HepG2 (cell line): ENCODE measurements around the gene ARMC5. TPM values are rescaled to one million over a fixed set of nuclear protein-coding genes. Genes with fewer than 3 reads are reported as not detected.

Source experiments
- AKAP8 ChIP-seq: sonication (generic); formaldehyde crosslinking; IDR thresholded peaks from 2 replicates; pipeline ENCODE4 v1.5.1; 2020; ENCODE audit warnings: mild to moderate bottlenecking, missing genetic modification reagents
- BATF2 ChIP-seq: sonication (generic); formaldehyde crosslinking; IDR thresholded peaks from 2 replicates; pipeline ENCODE4 v1.8.0; 2022; ENCODE audit warnings: mild to moderate bottlenecking, missing genetic modification reagents, moderate library complexity
- FLYWCH1 ChIP-seq: sonication (generic); formaldehyde crosslinking; IDR thresholded peaks from 2 replicates; pipeline ENCODE4 v1.8.1; 2023; ENCODE audit warnings: mild to moderate bottlenecking, missing genetic modification reagents
- FOXC1 ChIP-seq: sonication (generic); formaldehyde crosslinking; IDR thresholded peaks from 2 replicates; pipeline ENCODE4 v1.8.0; 2022; ENCODE audit warnings: mild to moderate bottlenecking, missing genetic modification reagents, borderline replicate concordance
- GLI4 ChIP-seq: sonication (generic); formaldehyde crosslinking; IDR thresholded peaks from 2 replicates; pipeline ENCODE4 v1.5.1; 2020; ENCODE audit warnings: missing genetic modification reagents, mild to moderate bottlenecking, moderate library complexity, borderline replicate concordance
- MTA3 ChIP-seq: sonication (generic); formaldehyde crosslinking; IDR thresholded peaks from 2 replicates; pipeline ENCODE4 v1.4.0; 2020; ENCODE audit warnings: missing genetic modification reagents
- NFIC ChIP-seq: IDR thresholded peaks from 2 replicates; pipeline ENCODE4 v1.6.1; 2012; ENCODE audit warnings: mild to moderate bottlenecking, low read length, inconsistent platforms
- RFXAP ChIP-seq: sonication (generic); formaldehyde crosslinking; IDR thresholded peaks from 2 replicates; pipeline ENCODE4 v1.4.0; 2020; ENCODE audit warnings: missing genetic modification reagents, borderline replicate concordance
- SIX4 ChIP-seq: sonication (generic); formaldehyde crosslinking; IDR thresholded peaks from 2 replicates; pipeline ENCODE4 v1.4.0; 2020; ENCODE audit warnings: missing genetic modification reagents
- TARDBP ChIP-seq: sonication (generic); formaldehyde crosslinking; IDR thresholded peaks from 2 replicates; pipeline ENCODE4 v1.8.0; 2022; ENCODE audit warnings: mild to moderate bottlenecking, missing genetic modification reagents
- XBP1 ChIP-seq: sonication (generic); formaldehyde crosslinking; IDR thresholded peaks from 2 replicates; pipeline ENCODE4 v1.5.0; 2020; ENCODE audit warnings: missing genetic modification reagents
- ZFP82 ChIP-seq: sonication (generic); formaldehyde crosslinking; IDR thresholded peaks from 2 replicates; pipeline ENCODE4 v1.5.1; 2020; ENCODE audit warnings: mild to moderate bottlenecking, missing genetic modification reagents, borderline replicate concordance
- ZFX ChIP-seq: sonication (generic); formaldehyde crosslinking; IDR thresholded peaks from 2 replicates; pipeline ENCODE4 v1.4.0; 2020; ENCODE audit warnings: mild to moderate bottlenecking, low read depth, missing genetic modification reagents, moderate library complexity
- ZNF335 ChIP-seq: sonication (generic); formaldehyde crosslinking; IDR thresholded peaks from 2 replicates; pipeline ENCODE4 v1.4.0; 2020; ENCODE audit warnings: missing genetic modification reagents
- ZNF451 ChIP-seq: sonication (generic); formaldehyde crosslinking; IDR thresholded peaks from 2 replicates; pipeline ENCODE4 v1.5.0; 2020; ENCODE audit warnings: mild to moderate bottlenecking, missing genetic modification reagents
- polyA plus RNA-seq, 8 experiments: library from polyadenylated mRNA; depleted of rRNA in 3 of 8; stranded (reverse) in 7 of 8; unstranded in 1 of 8; fragments of >200 nt; fragmentation: Illumina TruSeq in 4 of 8; extraction: Trizol in 4 of 8; gene quantifications; 2 replicates each; pipeline versions ENCODE4 v1.2.1 to v1.2.3, GENCODE V29; 2011 to 2016; ENCODE audit warnings: low read depth in 4 of 8, missing spikeins in 1 of 8, mixed read lengths in 1 of 8; ENCODE audit not compliant: insufficient read depth in 1 of 8
- total RNA-seq, 5 experiments: library from RNA; depleted of rRNA; stranded (reverse); fragments of >200 nt; fragmentation: Illumina TruSeq; extraction: Trizol; gene quantifications; 2 replicates each; pipeline ENCODE4 v1.2.3, GENCODE V29; 2016; ENCODE audit warnings: low read depth in 1 of 5
- TF ChIP-seq, protein P1 (sequence below): sonication (generic); formaldehyde crosslinking; IDR thresholded peaks from 2 replicates; pipeline ENCODE4 v1.4.0; 2020; ENCODE audit warnings: missing genetic modification reagents
- TF ChIP-seq, protein P2 (sequence below), 2 experiments: sonication (generic) in 1 of 2; formaldehyde crosslinking in 1 of 2; IDR thresholded peaks; 2 replicates each; pipeline versions ENCODE4 v1.5.1 to v1.6.1; 2011 to 2020; ENCODE audit warnings: borderline replicate concordance in 1 of 2, low read depth in 1 of 2, low read length in 1 of 2, mild to moderate bottlenecking in 1 of 2, missing genetic modification reagents in 1 of 2, moderate library complexity in 1 of 2
- TF ChIP-seq, protein P3 (sequence below): sonication (generic); formaldehyde crosslinking; conservative IDR thresholded peaks from 2 replicates; pipeline ENCODE4 v1.8.0; 2022; ENCODE audit warnings: missing genetic modification reagents

ARMC5 gene
- total and polyA plus RNA-seq, 2 of the 13 experiments (the other 11 are each of a cell fraction or from before 2014, with no cell fraction given), result 10.8 to 22.3 TPM

DNA sequence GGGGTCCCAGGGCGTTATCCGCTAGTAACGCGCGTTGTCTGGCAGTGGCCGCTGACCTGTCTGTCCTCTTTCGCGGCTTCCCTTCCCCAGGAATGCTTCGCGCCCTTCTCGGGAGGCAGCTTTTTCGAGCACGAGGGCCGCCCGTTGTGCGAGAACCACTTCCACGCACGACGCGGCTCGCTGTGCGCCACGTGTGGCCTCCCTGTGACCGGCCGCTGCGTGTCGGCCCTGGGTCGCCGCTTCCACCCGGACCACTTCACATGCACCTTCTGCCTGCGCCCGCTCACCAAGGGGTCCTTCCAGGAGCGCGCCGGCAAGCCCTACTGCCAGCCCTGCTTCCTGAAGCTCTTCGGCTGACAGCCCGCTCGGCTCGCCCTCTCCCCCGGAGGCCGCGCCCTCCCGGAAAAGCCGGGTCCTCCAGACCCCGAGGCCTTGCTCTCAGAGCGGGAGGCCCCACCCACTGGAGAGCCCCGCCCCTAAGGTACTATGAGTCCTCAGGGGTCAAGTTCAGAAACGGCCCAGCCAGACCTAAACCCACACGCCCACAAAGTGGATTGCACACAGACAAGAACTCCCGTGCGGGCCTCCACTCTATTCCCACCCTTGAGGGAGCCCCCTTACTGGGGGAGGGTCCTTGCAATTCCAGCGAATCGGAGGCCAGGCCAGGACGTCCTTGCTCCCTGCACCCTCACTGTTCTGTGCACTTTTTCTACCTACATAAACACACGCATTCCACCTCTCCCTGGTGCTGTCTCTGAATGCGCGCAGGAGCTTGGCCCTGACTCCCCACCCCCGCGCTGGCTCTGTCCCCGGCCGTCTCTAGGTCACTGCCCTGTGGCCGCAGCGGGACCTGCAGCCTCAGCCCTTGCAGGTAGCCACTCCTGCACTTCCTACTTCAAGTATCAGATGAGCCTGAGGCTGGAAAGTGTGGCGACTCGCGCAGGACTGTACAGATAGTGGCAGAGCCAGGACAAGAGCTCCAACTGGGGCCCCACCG lies 18.2 kb downstream of the ARMC5 start (continued):
- TF ChIP-seq ZNF451 (CRISPR knock-in tag) (peak; percentile 69; the same call in 1 of the 2 replicates), AKAP8 (CRISPR knock-in tag) (peak; percentile 48), NFIC (no peak), ZFX (CRISPR knock-in tag) (peak; percentile 71), ZNF335 (no peak), FOXC1 (CRISPR knock-in tag) (peak; percentile 5; the same call in 1 of the 2 replicates), FLYWCH1 (no peak), SIX4 (CRISPR knock-in tag) (no peak; the same call in 1 of the 2 replicates), TARDBP (CRISPR knock-in tag) (no peak; the same call in 1 of the 2 replicates), XBP1 (CRISPR knock-in tag) (no peak), ZFP82 (CRISPR knock-in tag) (no peak), GLI4 (CRISPR knock-in tag) (peak; percentile 52; the same call in 1 of the 2 replicates), BATF2 (CRISPR knock-in tag) (no peak), RFXAP (CRISPR knock-in tag) (no peak; the same call in 1 of the 2 replicates), MTA3 (CRISPR knock-in tag) (peak; percentile 3; the same call in 1 of the 2 replicates)
- TF ChIP-seq, protein P1, sequence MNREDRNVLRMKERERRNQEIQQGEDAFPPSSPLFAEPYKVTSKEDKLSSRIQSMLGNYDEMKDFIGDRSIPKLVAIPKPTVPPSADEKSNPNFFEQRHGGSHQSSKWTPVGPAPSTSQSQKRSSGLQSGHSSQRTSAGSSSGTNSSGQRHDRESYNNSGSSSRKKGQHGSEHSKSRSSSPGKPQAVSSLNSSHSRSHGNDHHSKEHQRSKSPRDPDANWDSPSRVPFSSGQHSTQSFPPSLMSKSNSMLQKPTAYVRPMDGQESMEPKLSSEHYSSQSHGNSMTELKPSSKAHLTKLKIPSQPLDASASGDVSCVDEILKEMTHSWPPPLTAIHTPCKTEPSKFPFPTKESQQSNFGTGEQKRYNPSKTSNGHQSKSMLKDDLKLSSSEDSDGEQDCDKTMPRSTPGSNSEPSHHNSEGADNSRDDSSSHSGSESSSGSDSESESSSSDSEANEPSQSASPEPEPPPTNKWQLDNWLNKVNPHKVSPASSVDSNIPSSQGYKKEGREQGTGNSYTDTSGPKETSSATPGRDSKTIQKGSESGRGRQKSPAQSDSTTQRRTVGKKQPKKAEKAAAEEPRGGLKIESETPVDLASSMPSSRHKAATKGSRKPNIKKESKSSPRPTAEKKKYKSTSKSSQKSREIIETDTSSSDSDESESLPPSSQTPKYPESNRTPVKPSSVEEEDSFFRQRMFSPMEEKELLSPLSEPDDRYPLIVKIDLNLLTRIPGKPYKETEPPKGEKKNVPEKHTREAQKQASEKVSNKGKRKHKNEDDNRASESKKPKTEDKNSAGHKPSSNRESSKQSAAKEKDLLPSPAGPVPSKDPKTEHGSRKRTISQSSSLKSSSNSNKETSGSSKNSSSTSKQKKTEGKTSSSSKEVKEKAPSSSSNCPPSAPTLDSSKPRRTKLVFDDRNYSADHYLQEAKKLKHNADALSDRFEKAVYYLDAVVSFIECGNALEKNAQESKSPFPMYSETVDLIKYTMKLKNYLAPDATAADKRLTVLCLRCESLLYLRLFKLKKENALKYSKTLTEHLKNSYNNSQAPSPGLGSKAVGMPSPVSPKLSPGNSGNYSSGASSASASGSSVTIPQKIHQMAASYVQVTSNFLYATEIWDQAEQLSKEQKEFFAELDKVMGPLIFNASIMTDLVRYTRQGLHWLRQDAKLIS (CRISPR knock-in tag), result no peak
- TF ChIP-seq, protein P2, sequence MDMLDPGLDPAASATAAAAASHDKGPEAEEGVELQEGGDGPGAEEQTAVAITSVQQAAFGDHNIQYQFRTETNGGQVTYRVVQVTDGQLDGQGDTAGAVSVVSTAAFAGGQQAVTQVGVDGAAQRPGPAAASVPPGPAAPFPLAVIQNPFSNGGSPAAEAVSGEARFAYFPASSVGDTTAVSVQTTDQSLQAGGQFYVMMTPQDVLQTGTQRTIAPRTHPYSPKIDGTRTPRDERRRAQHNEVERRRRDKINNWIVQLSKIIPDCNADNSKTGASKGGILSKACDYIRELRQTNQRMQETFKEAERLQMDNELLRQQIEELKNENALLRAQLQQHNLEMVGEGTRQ (IDR thresholded peaks at IDR 0.05; ENCODE audit: low read depth, low read length), result no peak
- TF ChIP-seq, protein P2 (CRISPR knock-in tag; IDR thresholded peaks at IDR 0.05; ENCODE audit: borderline replicate concordance), result no peak
- TF ChIP-seq, protein P3, sequence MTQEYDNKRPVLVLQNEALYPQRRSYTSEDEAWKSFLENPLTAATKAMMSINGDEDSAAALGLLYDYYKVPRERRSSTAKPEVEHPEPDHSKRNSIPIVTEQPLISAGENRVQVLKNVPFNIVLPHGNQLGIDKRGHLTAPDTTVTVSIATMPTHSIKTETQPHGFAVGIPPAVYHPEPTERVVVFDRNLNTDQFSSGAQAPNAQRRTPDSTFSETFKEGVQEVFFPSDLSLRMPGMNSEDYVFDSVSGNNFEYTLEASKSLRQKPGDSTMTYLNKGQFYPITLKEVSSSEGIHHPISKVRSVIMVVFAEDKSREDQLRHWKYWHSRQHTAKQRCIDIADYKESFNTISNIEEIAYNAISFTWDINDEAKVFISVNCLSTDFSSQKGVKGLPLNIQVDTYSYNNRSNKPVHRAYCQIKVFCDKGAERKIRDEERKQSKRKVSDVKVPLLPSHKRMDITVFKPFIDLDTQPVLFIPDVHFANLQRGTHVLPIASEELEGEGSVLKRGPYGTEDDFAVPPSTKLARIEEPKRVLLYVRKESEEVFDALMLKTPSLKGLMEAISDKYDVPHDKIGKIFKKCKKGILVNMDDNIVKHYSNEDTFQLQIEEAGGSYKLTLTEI (CRISPR knock-in tag), result no peak
